GM12892 (cell line): ENCODE measurements around the gene MYOT.

Source experiments
- POLR2A ChIP-seq: IDR thresholded peaks from 2 replicates; pipeline ENCODE4 v1.6.1; 2011; ENCODE audit warnings: low read depth, low read length, control low read depth
- POLR2AphosphoS5 ChIP-seq: IDR thresholded peaks from 2 replicates; pipeline ENCODE4 v1.6.1; 2011; ENCODE audit warnings: low read depth, low read length, control low read depth
- TAF1 ChIP-seq: IDR thresholded peaks from 2 replicates; pipeline ENCODE4 v1.6.1; 2011; ENCODE audit warnings: low read depth, mild to moderate bottlenecking, control low read depth, low read length, borderline replicate concordance

DNA sequence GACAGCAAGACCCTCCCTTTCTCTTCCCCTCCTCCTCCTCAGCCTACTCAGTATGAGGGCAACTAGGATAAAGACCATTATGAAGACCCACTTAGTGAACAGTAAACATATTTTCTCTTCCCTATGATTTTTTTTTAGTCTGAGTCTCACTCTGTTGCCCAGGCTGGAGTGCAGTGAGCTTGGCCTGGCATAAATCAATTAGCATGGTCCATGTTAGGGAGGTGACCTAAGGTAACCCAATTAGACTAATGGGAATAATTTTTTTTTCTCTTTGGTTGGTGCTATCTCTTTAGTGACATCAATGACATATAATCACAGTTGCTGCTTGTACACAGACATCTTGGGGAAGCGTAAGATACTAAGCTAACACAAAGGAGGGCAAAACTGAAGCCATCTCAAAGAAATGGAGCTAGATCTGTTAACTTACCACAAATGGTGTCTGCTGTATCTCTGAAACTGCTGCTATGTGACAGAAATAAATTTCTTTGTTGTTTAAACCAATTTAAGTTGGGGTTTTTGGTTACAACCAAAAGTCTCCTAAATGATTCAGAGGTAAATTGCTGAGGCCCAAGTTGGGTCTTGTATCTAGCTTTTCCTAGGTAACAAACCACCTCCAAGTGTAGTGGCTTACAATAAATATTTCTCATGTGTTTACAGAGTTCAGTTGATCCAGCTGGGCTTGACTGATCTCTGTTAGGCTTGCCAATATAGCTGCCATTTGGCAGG, 34.9 kb downstream of the MYOT start:
- TF ChIP-seq TAF1, result no peak
- no peak for TF ChIP-seq POLR2AphosphoS5
- no peak for TF ChIP-seq POLR2A
